Smooth muscle cell (in vitro differentiated cells): ENCODE results near the gene TNRC6B. TPM values are rescaled to one million over a fixed set of nuclear protein-coding genes. Genes with fewer than 3 reads are reported as not detected.

Source experiments
- DNase-seq: peaks from one replicate; lab custom pipeline; 2025; ENCODE audit not compliant: unreplicated experiment; lab: John Stamatoyannopoulos, UW
- H2AFZ ChIP-seq: fragments of 200-600 bp; sonication (generic); 2 replicates; pipeline ENCODE4 v1.6.0; 2016; ENCODE audit warnings: antibody characterized with exemption, low read depth, mild to moderate bottlenecking
- H3F3A ChIP-seq: fragments of 200-600 bp; sonication (generic); 2 replicates; pipeline ENCODE4 v1.6.0; 2017; ENCODE audit warnings: antibody characterized with exemption, low read depth
- H3K27ac ChIP-seq: fragments of 200-600 bp; sonication (generic); 2 replicates; pipeline ENCODE4 v1.5.1; 2016; ENCODE audit warnings: low read depth, mild to moderate bottlenecking
- H3K27me3 ChIP-seq: fragments of 200-600 bp; sonication (generic); 2 replicates; pipeline ENCODE4 v1.6.1; 2016; ENCODE audit warnings: low read depth, mild to moderate bottlenecking
- H3K36me3 ChIP-seq: fragments of 200-600 bp; sonication (generic); 2 replicates; pipeline ENCODE4 v1.5.1; 2016; ENCODE audit warnings: low read depth
- H3K4me1 ChIP-seq: fragments of 200-600 bp; sonication (generic); 2 replicates; pipeline ENCODE4 v1.5.1; 2016; ENCODE audit warnings: low read depth
- H3K4me2 ChIP-seq: fragments of 200-600 bp; sonication (generic); 2 replicates; pipeline ENCODE4 v1.6.0; 2016; ENCODE audit warnings: mild to moderate bottlenecking
- H3K4me3 ChIP-seq: fragments of 200-600 bp; sonication (generic); 2 replicates; pipeline ENCODE4 v1.5.1; 2016; ENCODE audit warnings: mild to moderate bottlenecking
- H3K79me2 ChIP-seq: fragments of 200-600 bp; sonication (generic); 2 replicates; pipeline ENCODE4 v1.6.0; 2016; ENCODE audit warnings: low read depth, mild to moderate bottlenecking
- H3K9ac ChIP-seq: fragments of 200-600 bp; sonication (generic); 2 replicates; pipeline ENCODE4 v1.6.0; 2016; ENCODE audit warnings: low read depth
- H3K9me3 ChIP-seq: fragments of 200-600 bp; sonication (generic); replicated peaks from 2 replicates; pipeline ENCODE4 v1.5.1; 2016; ENCODE audit warnings: low read depth
- H4K20me1 ChIP-seq: fragments of 200-600 bp; sonication (generic); 2 replicates; pipeline ENCODE4 v1.6.0; 2016; ENCODE audit warnings: low read depth
- WGBS: methylation state at CpG from one replicate; pipeline ENCODE4 v1.1.7; 2016; ENCODE audit warnings: low lambda C conversion rate; 5-methylcytosine and 5-hydroxymethylcytosine counted together
- polyA plus RNA-seq: library from polyadenylated mRNA; unstranded; fragments of >200 nt; fragmentation: Nextera tagmentation; extraction: Ambion mirVana; gene quantifications from 2 replicates; pipeline ENCODE4 v1.2.1, GENCODE V29; 2016
- total RNA-seq: library from RNA; depleted of rRNA; stranded (reverse); fragments of >200 nt; gene quantifications from 2 replicates; pipeline ENCODE4 v1.2.3, GENCODE V29; 2014
- TF ChIP-seq, protein P1 (sequence below): fragments of 200-600 bp; sonication (generic); IDR thresholded peaks from 2 replicates; pipeline ENCODE4 v1.5.1; 2017; ENCODE audit warnings: borderline replicate concordance, mild to moderate bottlenecking, antibody characterized with exemption; ENCODE audit not compliant: insufficient read depth, poor library complexity, severe bottlenecking

TNRC6B gene
- total and polyA plus RNA-seq, 2 experiments from 2014 or later: 21.5 to 44.4 TPM

DNA sequence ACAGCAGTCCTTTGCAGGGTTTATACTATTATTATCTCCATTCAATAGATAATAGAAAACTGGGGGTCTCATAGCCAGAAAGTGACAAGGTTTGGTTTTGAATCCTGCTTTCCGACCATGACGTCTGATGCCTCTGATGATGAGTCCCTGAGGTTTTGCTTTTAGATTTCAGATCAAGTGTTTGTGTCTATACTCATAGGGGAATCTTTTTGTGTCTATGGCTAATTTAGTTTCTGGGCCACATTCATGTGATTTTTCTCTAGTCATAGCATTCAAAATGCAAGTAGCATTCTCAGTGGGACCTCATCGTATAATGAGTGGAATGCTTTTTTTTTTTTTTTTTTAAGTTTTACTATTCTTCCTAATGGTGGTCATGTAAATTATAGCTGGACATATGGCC is 72.9 kb downstream of the TNRC6B start:
- Histone ChIP-seq H3F3A (no peaks in the 10 kb centered on the region), H3K4me2 (no peak overlapping the region), H3K4me3 (no peak overlapping the region), H3K4me1 (no peaks in the 10 kb centered on the region), H3K79me2 (peaks cover 62% of the 10 kb centered on the region), H4K20me1 (peaks cover 98% of the 10 kb centered on the region), H3K9ac (no peak overlapping the region), H2AFZ (no peak overlapping the region), H3K9me3 (no peaks in the 10 kb centered on the region), H3K36me3 (no peaks in the 10 kb centered on the region), H3K27me3 (no peaks in the 10 kb centered on the region), H3K27ac (no peak overlapping the region)
- 93% methylated on average over 3 of the region's 3 CpGs for WGBS
- no peak for DNase-seq
- TF ChIP-seq, protein P1, sequence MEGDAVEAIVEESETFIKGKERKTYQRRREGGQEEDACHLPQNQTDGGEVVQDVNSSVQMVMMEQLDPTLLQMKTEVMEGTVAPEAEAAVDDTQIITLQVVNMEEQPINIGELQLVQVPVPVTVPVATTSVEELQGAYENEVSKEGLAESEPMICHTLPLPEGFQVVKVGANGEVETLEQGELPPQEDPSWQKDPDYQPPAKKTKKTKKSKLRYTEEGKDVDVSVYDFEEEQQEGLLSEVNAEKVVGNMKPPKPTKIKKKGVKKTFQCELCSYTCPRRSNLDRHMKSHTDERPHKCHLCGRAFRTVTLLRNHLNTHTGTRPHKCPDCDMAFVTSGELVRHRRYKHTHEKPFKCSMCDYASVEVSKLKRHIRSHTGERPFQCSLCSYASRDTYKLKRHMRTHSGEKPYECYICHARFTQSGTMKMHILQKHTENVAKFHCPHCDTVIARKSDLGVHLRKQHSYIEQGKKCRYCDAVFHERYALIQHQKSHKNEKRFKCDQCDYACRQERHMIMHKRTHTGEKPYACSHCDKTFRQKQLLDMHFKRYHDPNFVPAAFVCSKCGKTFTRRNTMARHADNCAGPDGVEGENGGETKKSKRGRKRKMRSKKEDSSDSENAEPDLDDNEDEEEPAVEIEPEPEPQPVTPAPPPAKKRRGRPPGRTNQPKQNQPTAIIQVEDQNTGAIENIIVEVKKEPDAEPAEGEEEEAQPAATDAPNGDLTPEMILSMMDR: no peak

- Histone ChIP-seq H3K9ac (no peak overlapping the region), H3K27ac (no peak overlapping the region), H3F3A (peaks cover 3% of the 10 kb centered on the region), H3K4me2 (no peak overlapping the region), H2AFZ (no peak overlapping the region), H3K27me3 (no peaks in the 10 kb centered on the region), H3K4me3 (no peak overlapping the region), H3K4me1 (no peaks in the 10 kb centered on the region), H3K9me3 (no peaks in the 10 kb centered on the region), H3K79me2 (peaks cover 59% of the 10 kb centered on the region), H3K36me3 (no peaks in the 10 kb centered on the region), H4K20me1 (peaks cover 98% of the 10 kb centered on the region)
- WGBS: 93% methylated on average over 4 of the region's 4 CpGs
- TF ChIP-seq, protein P1: no peak
- DNase-seq: no peak
These were observed 73.4 kb downstream of the TNRC6B start for GRCh38 chr22:40251106-40251505.

- Histone ChIP-seq H4K20me1 (peaks cover 98% of the 10 kb centered on the region), H3K4me1 (no peaks in the 10 kb centered on the region), H3K27ac (no peak overlapping the region), H3K36me3 (no peaks in the 10 kb centered on the region), H2AFZ (no peak overlapping the region), H3K27me3 (no peaks in the 10 kb centered on the region), H3K4me3 (no peak overlapping the region), H3K4me2 (no peak overlapping the region), H3F3A (peaks cover 4% of the 10 kb centered on the region), H3K9ac (no peak overlapping the region), H3K9me3 (no peaks in the 10 kb centered on the region), H3K79me2 (peaks cover 53% of the 10 kb centered on the region)
- 93% methylated on average over 2 of the region's 2 CpGs for WGBS
- TF ChIP-seq, protein P1: no peak
- no peak for DNase-seq
These were observed 74.4 kb downstream of the TNRC6B start for GRCh38 chr22:40252146-40252545.

GRCh38 chr22:40256516-40256915 is 78.8 kb downstream of the TNRC6B start:
- Histone ChIP-seq H3K9ac (no peak overlapping the region), H2AFZ (no peak overlapping the region), H3K27ac (no peak overlapping the region), H3K27me3 (no peaks in the 10 kb centered on the region), H3K79me2 (peaks cover 13% of the 10 kb centered on the region), H3K4me3 (no peak overlapping the region), H3K4me2 (peak overlapping the region; percentile 4), H3K4me1 (peaks cover 10% of the 10 kb centered on the region), H4K20me1 (peaks cover 96% of the 10 kb centered on the region), H3F3A (peaks cover 4% of the 10 kb centered on the region), H3K9me3 (no peaks in the 10 kb centered on the region), H3K36me3 (no peaks in the 10 kb centered on the region)
- no peak for DNase-seq
- WGBS: 22% methylated on average over 4 of the region's 4 CpGs
- TF ChIP-seq, protein P1: no peak
